ENCODE data around the gene WWTR1. TPM values are rescaled to one million over a fixed set of nuclear protein-coding genes. Genes with fewer than 3 reads are reported as not detected.

The WWTR1 gene
- total RNA-seq, 1 experiment from 2014 or later = 24.4 TPM

GRCh38 chr3:149701977-149702350, 44.1 kb upstream of the WWTR1 start:
- Histone ChIP-seq H3K27me3 (ENCODE audit: insufficient read depth, low read length) (no peaks in the 10 kb centered on the region), H3T11ph (ENCODE audit: low read length) (no peak overlapping the region), H4K5ac (ENCODE audit: insufficient read length, low read depth, low read length) (no peak overlapping the region), H4K91ac (ENCODE audit: insufficient read length, low read depth, low read length) (no peak overlapping the region), H2BK12ac (ENCODE audit: insufficient read length, low read depth, low read length) (no peak overlapping the region), H3K4ac (ENCODE audit: low read depth, low read length) (no peak overlapping the region), H3K4me1 (ENCODE audit: insufficient read depth, low read length) (no peaks in the 10 kb centered on the region), H3K27ac (ENCODE audit: insufficient read length, low read depth, low read length) (no peak overlapping the region), H2AFZ (ENCODE audit: low read length) (no peak overlapping the region), H3K79me1 (ENCODE audit: insufficient read depth, low read depth, low read length, poor library complexity, severe bottlenecking) (no peaks in the 10 kb centered on the region), H3K56ac (ENCODE audit: insufficient read length, low read depth, low read length) (no peak overlapping the region), H3K9ac (ENCODE audit: extremely low read depth, insufficient read length, low read length) (no peak overlapping the region), H4K8ac (replicated peaks; ENCODE audit: insufficient read length, low read depth, low read length) (no peak overlapping the region), H2BK20ac (ENCODE audit: low read depth, low read length, poor library complexity, severe bottlenecking) (no peak overlapping the region), H3K18ac (ENCODE audit: insufficient read length, low read depth, low read length) (no peak overlapping the region), H3K14ac (ENCODE audit: insufficient read depth, low read length) (no peak overlapping the region), H3K23me2 (ENCODE audit: insufficient read length, low read depth, low read length, poor library complexity, severe bottlenecking) (no peaks in the 10 kb centered on the region), H4K20me1 (ENCODE audit: control insufficient read depth, insufficient read depth, insufficient read length) (no peaks in the 10 kb centered on the region), H2BK120ac (ENCODE audit: low read depth, low read length, poor library complexity, severe bottlenecking) (no peak overlapping the region), H3K23ac (ENCODE audit: insufficient read length, low read depth, low read length) (no peak overlapping the region), H2BK15ac (ENCODE audit: low read depth, low read length) (no peak overlapping the region), H2BK5ac (ENCODE audit: insufficient read length, low read length) (no peak overlapping the region), H3K9me3 (ENCODE audit: control insufficient read depth, low read depth, low read length) (peaks cover 19% of the 10 kb centered on the region), H2AK5ac (ENCODE audit: insufficient read length, low read length) (no peak overlapping the region), H3K79me2 (ENCODE audit: insufficient read depth, low read length) (no peaks in the 10 kb centered on the region), H3K4me2 (ENCODE audit: insufficient read depth, insufficient read length, low read length) (no peak overlapping the region)
- no peak for TF ChIP-seq CTCF (conservative IDR thresholded peaks at IDR 0.05)
- H3K4me3 Mint-ChIP-seq = no peak overlapping the region
- WGBS (ENCODE audit: extremely low coverage, insufficient read length, low lambda C conversion rate) = no CpG with 5 or more reads among the region's 1 CpG
- peaks cover 4 to 6% of the 10 kb centered on the region in 2 experiments for H3K4me1 Mint-ChIP-seq
- no peak for DNase-seq
- H3K9me3 Mint-ChIP-seq = peaks cover 25 to 29% of the 10 kb centered on the region in 2 experiments
- H3K27me3 Mint-ChIP-seq (ENCODE audit: low read depth) = no peaks in the 10 kb centered on the region; the same call in 1 of the 2 replicates
- H3K27ac Mint-ChIP-seq = no peak overlapping the region
- H3K36me3 Mint-ChIP-seq (ENCODE audit: insufficient read depth in 1 of 3, low read depth in 3 of 3) = peaks cover 10 to 25% (median 24%) of the 10 kb centered on the region in 3 experiments
